Measurements from ENCODE around the gene ZNHIT1.
A peak's percentile ranks its signal among the peaks of the same experiment; 100 is the strongest.

The ZNHIT1 gene

DNA sequence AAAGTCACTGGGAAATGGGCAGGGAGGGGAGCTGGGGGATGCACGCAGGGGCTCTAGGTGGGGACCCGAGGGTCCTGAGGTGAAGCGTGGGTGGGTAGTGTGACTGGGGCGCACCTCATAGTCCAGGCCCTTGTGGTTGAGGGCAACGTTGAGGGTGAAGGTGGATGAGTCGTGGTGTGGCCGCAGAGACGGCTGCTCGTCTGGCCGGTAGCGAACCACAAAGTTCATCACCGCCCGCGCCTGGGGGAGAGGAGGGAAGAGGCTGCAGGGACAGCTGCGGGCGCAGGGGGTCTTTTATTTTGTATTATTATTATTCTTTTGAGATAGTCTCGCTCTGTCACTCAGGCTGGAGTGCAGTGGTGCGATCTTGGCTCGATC, 11.3 kb upstream of the ZNHIT1 start:
- Histone ChIP-seq H3K4me1 (ENCODE audit: control insufficient read depth, insufficient read depth, low read length) (no peaks in the 10 kb centered on the region; the same call in 1 of the 2 replicates), H3K9me3 (ENCODE audit: control insufficient read depth, insufficient read depth, low read depth, low read length) (no peaks in the 10 kb centered on the region), H3K27me3 (ENCODE audit: control insufficient read depth, insufficient read depth, low read length) (peaks cover 13% of the 10 kb centered on the region; the same call in 1 of the 2 replicates), H3K36me3 (ENCODE audit: control insufficient read depth, insufficient read depth, low read length) (peaks cover 43% of the 10 kb centered on the region), H3K4me3 (ENCODE audit: low read depth, low read length) (no peak overlapping the region), H3K27ac (ENCODE audit: low read depth, low read length) (no peak overlapping the region), H3K9ac (ENCODE audit: low read length) (no peak overlapping the region)

DNA sequence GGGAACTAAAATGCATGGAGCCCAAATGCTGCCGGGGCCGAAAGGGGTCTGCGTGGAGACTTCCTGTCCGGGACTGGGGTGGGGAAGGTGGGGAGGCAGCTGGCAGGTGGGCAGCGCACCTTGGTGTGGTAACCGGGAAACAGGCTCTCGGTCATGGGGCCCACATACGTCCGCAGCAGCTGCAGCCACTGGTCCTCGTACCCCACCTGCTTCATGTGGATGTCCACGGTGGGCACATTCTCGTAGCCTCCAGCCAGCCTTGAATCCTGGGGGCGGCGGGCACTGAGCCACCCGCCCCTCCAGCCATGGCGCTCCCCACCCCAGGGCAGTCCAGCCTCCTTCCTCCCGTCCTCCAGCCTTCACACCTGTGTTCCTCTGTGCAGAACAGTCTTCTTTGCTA, 10.5 kb upstream of the ZNHIT1 start:
- H3K9ac ChIP-seq (ENCODE audit: low read length), result no peak overlapping the region
- H3K36me3 ChIP-seq (ENCODE audit: control insufficient read depth, insufficient read depth, low read length), result peaks cover 48% of the 10 kb centered on the region
- H3K27ac ChIP-seq (ENCODE audit: low read depth, low read length), result no peak overlapping the region
- H3K9me3 ChIP-seq (ENCODE audit: control insufficient read depth, insufficient read depth, low read depth, low read length), result no peaks in the 10 kb centered on the region
- H3K4me1 ChIP-seq (ENCODE audit: control insufficient read depth, insufficient read depth, low read length), result no peaks in the 10 kb centered on the region
- H3K27me3 ChIP-seq (ENCODE audit: control insufficient read depth, insufficient read depth, low read length), result peaks cover 5% of the 10 kb centered on the region; the same call in 1 of the 2 replicates
- no peak overlapping the region for H3K4me3 ChIP-seq (ENCODE audit: low read depth, low read length)

DNA sequence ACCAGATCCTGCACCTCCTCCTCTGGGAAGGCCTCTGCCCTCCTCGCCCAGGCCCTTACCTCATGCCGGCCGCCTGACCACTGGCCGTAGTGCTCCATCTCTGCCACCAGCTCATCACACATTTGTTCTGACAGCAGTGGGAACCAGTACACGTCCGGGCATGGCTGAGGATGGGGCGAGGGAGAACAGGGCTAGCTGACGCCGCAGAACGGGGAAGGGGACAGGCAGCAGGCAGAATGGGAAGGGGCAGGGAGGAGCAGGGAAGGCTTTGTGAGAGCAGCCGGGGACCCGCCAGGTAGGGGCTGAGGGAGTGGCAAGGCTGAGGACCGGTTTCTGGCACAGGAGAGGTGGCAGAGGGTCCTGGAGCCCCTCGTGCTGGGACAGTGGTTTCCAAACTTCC, 9.2 kb upstream of the ZNHIT1 start:
- Histone ChIP-seq H3K4me3 (ENCODE audit: low read depth, low read length) (no peak overlapping the region), H3K4me1 (ENCODE audit: control insufficient read depth, insufficient read depth, low read length) (no peaks in the 10 kb centered on the region), H3K9ac (ENCODE audit: low read length) (no peak overlapping the region), H3K9me3 (ENCODE audit: control insufficient read depth, insufficient read depth, low read depth, low read length) (no peaks in the 10 kb centered on the region), H3K27me3 (ENCODE audit: control insufficient read depth, insufficient read depth, low read length) (no peaks in the 10 kb centered on the region), H3K36me3 (ENCODE audit: control insufficient read depth, insufficient read depth, low read length) (peaks cover 51% of the 10 kb centered on the region), H3K27ac (ENCODE audit: low read depth, low read length) (no peak overlapping the region)

DNA sequence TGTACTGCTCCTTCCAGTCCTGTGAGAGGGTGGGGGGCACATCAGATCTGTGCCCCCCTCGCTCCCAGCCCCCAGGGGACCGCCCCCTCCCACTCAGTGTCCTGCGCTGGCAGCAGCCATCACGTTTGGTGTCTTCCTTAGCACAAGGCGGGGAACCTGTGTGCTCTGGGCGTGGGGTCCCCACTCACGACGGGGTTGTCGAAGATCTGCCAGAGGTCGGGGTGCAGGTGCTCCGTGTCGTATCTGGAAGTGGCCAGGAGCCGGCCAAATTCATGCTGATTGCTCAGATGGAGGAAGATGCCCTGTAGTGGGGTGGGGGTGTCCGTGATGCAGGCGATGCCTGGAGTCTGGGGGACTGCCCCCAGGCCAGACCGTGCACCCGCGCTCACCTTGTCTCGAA, 7.8 kb upstream of the ZNHIT1 start:
- H3K9me3 ChIP-seq (ENCODE audit: control insufficient read depth, insufficient read depth, low read depth, low read length), result no peaks in the 10 kb centered on the region
- H3K36me3 ChIP-seq (ENCODE audit: control insufficient read depth, insufficient read depth, low read length), result peaks cover 57% of the 10 kb centered on the region
- no peaks in the 10 kb centered on the region for H3K27me3 ChIP-seq (ENCODE audit: control insufficient read depth, insufficient read depth, low read length)
- no peak overlapping the region for H3K27ac ChIP-seq (ENCODE audit: low read depth, low read length)
- no peak overlapping the region for H3K4me3 ChIP-seq (ENCODE audit: low read depth, low read length)
- no peaks in the 10 kb centered on the region for H3K4me1 ChIP-seq (ENCODE audit: control insufficient read depth, insufficient read depth, low read length)
- no peak overlapping the region for H3K9ac ChIP-seq (ENCODE audit: low read length)

DNA sequence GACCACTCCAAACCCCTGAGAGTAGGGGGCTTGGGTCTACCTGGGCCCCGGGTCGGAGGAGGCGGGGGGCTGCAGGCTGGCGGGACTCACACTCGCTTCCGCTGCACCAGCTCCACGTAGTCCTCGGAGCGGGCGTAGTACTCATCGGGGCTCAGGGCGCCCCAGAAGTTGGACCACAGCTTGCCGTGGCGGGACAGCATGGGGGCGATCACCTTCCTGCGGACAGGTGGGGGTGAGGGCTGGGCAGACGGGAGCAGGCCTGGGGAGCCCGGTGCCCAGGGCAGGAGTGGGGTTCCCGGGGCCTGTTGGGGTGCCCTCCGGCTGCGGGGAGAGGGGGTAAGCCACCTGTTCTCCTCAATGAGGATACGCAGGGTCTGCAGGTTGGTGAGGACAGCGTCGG, 6.5 kb upstream of the ZNHIT1 start:
- Histone ChIP-seq H3K9me3 (ENCODE audit: control insufficient read depth, insufficient read depth, low read depth, low read length) (no peaks in the 10 kb centered on the region), H3K9ac (ENCODE audit: low read length) (no peak overlapping the region), H3K27ac (ENCODE audit: low read depth, low read length) (no peak overlapping the region), H3K4me1 (ENCODE audit: control insufficient read depth, insufficient read depth, low read length) (peaks cover 5% of the 10 kb centered on the region), H3K36me3 (ENCODE audit: control insufficient read depth, insufficient read depth, low read length) (peaks cover 56% of the 10 kb centered on the region), H3K4me3 (ENCODE audit: low read depth, low read length) (no peak overlapping the region), H3K27me3 (ENCODE audit: control insufficient read depth, insufficient read depth, low read length) (no peaks in the 10 kb centered on the region)

DNA sequence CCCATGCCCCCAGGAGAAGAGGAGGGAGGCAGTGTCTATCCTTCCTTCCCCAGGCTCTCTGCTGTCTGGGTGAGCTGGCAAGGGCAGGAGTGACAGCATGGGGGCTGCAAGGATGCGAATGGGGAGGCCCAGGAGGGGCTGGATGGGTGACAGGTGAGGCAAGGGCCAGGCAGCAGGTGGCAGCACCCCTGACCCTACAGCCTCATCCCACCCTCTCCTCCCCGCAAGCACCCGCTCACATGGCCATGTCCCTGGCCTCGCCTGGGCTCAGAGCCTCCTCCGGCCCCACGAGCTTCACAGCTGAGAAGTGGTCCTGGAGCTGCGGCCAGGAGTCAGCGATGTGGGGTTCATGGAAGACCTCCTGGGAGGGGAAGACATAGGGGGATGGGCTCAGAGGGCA, 6.0 kb upstream of the ZNHIT1 start:
- Histone ChIP-seq H3K36me3 (ENCODE audit: control insufficient read depth, insufficient read depth, low read length) (peaks cover 55% of the 10 kb centered on the region), H3K27me3 (ENCODE audit: control insufficient read depth, insufficient read depth, low read length) (no peaks in the 10 kb centered on the region), H3K9ac (ENCODE audit: low read length) (no peak overlapping the region), H3K4me3 (ENCODE audit: low read depth, low read length) (no peak overlapping the region), H3K9me3 (ENCODE audit: control insufficient read depth, insufficient read depth, low read depth, low read length) (no peaks in the 10 kb centered on the region), H3K4me1 (ENCODE audit: control insufficient read depth, insufficient read depth, low read length) (peaks cover 9% of the 10 kb centered on the region), H3K27ac (ENCODE audit: low read depth, low read length) (no peak overlapping the region)

DNA sequence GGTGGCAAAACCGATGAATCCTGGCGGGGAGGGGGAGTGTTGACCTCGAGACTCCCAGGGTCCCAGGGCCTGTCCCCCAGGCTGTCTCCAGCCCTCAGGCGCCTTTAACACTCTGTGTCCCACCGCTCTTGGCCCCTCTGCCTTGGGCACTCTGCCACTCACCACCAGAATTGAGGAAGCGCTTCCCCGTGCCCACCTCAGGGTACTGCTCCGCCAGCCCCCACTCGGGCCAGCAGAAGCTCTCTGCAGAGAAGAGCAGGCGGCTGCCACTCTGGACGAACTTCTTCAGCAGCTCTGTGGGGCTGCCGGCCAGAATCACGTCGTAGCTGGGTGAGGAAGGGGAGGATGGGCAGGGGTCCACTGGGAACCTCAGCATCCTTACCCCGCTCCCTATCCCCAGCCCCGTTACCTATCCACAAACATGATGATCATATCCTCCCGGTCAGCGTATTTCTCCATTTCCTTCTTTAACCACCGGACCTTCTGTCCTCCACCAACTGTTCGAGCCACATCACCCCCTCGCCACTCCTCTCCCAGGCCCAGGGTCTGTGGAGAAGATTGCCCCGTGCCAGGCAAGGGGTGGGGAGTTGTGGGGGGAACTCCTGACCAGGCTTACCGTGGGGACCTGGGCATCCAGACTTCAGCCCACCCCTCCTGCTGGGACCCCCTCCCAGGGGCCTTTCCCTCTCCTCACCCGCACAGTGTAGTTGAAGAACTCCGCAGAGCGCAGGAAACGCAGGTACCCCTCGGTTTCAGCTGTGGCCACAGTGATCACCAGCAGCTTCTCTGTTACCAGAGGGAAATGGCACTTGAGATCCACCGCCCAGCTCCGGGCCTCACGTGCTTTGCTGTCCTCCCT, 1.7 kb upstream of the ZNHIT1 start:
- Histone ChIP-seq H3K4me3 (ENCODE audit: low read depth, low read length) (peak overlapping the region; percentile 88), H3K27me3 (ENCODE audit: control insufficient read depth, insufficient read depth, low read length) (no peaks in the 10 kb centered on the region), H3K36me3 (ENCODE audit: control insufficient read depth, insufficient read depth, low read length) (peaks cover 24% of the 10 kb centered on the region), H3K9ac (ENCODE audit: low read length) (peak overlapping the region; percentile 76), H3K9me3 (ENCODE audit: control insufficient read depth, insufficient read depth, low read depth, low read length) (no peaks in the 10 kb centered on the region), H3K4me1 (ENCODE audit: control insufficient read depth, insufficient read depth, low read length) (peaks cover 14% of the 10 kb centered on the region), H3K27ac (ENCODE audit: low read depth, low read length) (no peak overlapping the region)

DNA sequence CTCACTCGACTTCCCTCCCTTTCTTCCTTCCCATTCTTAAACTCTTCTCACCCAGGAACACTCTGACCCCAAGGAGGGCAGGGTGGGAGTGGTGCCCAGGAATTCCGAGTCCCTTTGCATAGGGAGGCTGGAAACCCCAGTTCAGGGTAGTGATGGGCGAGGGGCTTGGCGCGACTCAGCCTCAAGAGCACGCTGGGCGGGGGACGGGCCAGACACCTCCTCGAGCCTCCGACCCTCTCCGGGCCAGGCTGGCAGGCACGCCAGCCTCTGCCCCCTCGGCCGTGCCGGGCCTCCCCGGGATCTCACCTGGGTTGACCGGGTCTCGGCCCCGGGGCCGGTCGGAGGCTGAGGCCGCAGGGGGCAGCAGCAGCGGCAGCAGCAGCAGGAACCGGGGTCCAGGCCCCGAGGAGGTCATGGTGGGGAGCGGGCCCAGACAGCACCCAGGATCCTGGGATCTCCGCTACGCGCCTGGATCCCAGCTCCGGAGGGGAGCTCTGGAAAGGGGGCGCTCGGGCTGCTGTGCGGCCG, 1.0 kb upstream of the ZNHIT1 start:
- no peaks in the 10 kb centered on the region for H3K27me3 ChIP-seq (ENCODE audit: control insufficient read depth, insufficient read depth, low read length)
- H3K9me3 ChIP-seq (ENCODE audit: control insufficient read depth, insufficient read depth, low read depth, low read length), result no peaks in the 10 kb centered on the region
- H3K4me1 ChIP-seq (ENCODE audit: control insufficient read depth, insufficient read depth, low read length), result peaks cover 17% of the 10 kb centered on the region
- H3K36me3 ChIP-seq (ENCODE audit: control insufficient read depth, insufficient read depth, low read length), result peaks cover 17% of the 10 kb centered on the region
- peak overlapping the region; percentile 76 for H3K9ac ChIP-seq (ENCODE audit: low read length)
- peak overlapping the region; percentile 71; the same call in 1 of the 2 replicates for H3K27ac ChIP-seq (ENCODE audit: low read depth, low read length)
- H3K4me3 ChIP-seq (ENCODE audit: low read depth, low read length), result peak overlapping the region; percentile 88

DNA sequence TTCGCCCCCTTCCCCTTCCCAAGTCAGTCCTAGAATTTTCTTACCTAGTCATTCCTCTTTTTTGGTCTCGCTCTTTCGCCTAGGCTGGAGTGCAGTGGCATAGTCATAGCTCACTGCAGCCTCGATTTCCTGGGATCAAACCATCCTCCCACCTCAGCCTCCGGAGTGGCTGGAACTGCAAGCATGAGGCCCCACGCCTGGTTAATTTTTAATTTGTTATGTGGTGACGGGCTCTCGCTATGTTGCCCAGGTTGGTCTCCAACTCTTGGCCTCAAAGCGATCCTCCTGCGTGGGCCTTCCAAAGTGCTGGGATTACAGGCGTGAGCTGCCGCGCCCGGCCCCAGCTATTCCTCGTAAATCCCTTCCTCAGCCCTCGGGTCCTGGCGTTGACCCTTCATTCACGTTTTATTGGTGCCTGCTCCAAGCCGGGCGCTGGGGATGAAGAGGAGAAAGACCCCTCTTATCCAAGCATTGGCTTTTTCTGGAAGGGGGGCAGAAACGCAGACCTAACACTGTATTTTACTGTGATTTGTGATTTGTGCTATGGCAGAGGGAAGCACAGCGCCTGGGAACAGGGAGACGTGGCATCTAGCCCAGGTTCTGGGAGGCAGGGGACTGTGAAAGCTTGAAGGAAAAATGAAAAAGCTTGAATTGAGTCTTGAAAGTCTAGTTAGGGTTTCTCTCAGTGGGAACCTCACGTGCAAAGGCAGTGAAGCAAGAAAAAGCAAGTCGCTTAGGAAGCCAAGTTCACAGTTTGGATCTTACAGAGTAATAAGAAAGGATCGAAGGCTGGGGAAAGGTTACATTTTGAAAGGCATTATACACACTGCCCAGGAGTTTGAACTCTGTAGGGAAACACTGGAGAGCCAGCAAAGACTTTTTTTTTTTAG, 516 bp downstream of the ZNHIT1 start:
- peaks cover 22% of the 10 kb centered on the region for H3K4me1 ChIP-seq (ENCODE audit: control insufficient read depth, insufficient read depth, low read length)
- no peak overlapping the region for H3K27ac ChIP-seq (ENCODE audit: low read depth, low read length)
- H3K36me3 ChIP-seq (ENCODE audit: control insufficient read depth, insufficient read depth, low read length), result peaks cover 18% of the 10 kb centered on the region
- H3K4me3 ChIP-seq (ENCODE audit: low read depth, low read length), result peak overlapping the region; percentile 88
- H3K9me3 ChIP-seq (ENCODE audit: control insufficient read depth, insufficient read depth, low read depth, low read length), result no peaks in the 10 kb centered on the region
- no peaks in the 10 kb centered on the region for H3K27me3 ChIP-seq (ENCODE audit: control insufficient read depth, insufficient read depth, low read length)
- H3K9ac ChIP-seq (ENCODE audit: low read length), result peak overlapping the region; percentile 73

DNA sequence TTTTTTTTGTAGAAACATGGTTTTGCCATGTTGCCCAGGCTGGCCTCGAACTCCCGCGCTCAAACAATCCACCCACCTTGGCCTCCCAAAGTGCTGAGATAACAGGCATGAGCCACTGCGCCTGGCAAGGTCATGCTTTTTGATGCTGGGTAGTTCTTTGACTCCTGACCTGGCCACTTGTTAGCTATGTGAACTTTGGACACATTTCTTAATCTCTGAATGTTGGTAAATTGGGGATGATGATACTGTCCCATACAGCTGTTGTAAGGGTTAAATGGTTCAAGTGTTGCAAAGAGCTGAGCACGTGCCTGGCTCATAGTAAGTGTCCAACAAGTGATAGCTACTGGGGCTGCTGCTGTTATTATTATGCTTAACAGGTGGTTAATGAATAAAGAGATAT, 2.3 kb downstream of the ZNHIT1 start:
- Histone ChIP-seq H3K36me3 (ENCODE audit: control insufficient read depth, insufficient read depth, low read length) (peaks cover 27% of the 10 kb centered on the region), H3K27ac (ENCODE audit: low read depth, low read length) (no peak overlapping the region), H3K9me3 (ENCODE audit: control insufficient read depth, insufficient read depth, low read depth, low read length) (no peaks in the 10 kb centered on the region), H3K4me1 (ENCODE audit: control insufficient read depth, insufficient read depth, low read length) (peaks cover 22% of the 10 kb centered on the region), H3K27me3 (ENCODE audit: control insufficient read depth, insufficient read depth, low read length) (no peaks in the 10 kb centered on the region), H3K4me3 (ENCODE audit: low read depth, low read length) (no peak overlapping the region), H3K9ac (ENCODE audit: low read length) (no peak overlapping the region)
